Measurements from ENCODE around the gene GCNA.
"Not testable (repeated sequence)": the region's sequence is repeated elsewhere in the genome, so short reads cannot be mapped to it uniquely, and the experiment has no call there.

Gene GCNA

DNA sequence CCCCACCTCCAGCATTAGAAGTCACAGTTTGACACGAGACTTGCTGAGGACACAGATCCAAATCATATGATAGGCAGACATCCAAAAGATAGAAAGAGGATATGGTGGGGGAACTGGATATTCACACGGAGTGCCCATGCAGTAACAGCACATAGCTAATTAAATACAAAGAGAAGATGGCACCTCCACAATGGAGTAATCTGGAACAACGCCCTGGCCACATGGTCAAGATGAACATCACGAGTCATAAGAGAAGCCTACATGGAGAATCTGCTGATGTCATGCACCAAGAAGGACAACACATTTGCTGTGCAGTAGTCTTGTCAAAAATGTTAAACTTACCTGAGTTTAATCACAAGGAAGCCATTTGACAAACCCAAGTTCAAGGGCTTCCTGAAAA, 79.0 kb downstream of the GCNA start:
- TF ChIP-seq, protein P1, sequence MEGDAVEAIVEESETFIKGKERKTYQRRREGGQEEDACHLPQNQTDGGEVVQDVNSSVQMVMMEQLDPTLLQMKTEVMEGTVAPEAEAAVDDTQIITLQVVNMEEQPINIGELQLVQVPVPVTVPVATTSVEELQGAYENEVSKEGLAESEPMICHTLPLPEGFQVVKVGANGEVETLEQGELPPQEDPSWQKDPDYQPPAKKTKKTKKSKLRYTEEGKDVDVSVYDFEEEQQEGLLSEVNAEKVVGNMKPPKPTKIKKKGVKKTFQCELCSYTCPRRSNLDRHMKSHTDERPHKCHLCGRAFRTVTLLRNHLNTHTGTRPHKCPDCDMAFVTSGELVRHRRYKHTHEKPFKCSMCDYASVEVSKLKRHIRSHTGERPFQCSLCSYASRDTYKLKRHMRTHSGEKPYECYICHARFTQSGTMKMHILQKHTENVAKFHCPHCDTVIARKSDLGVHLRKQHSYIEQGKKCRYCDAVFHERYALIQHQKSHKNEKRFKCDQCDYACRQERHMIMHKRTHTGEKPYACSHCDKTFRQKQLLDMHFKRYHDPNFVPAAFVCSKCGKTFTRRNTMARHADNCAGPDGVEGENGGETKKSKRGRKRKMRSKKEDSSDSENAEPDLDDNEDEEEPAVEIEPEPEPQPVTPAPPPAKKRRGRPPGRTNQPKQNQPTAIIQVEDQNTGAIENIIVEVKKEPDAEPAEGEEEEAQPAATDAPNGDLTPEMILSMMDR (IDR thresholded peaks at IDR 0.05; ENCODE audit: borderline replicate concordance, insufficient read depth, low read depth, low read length) = no peak
- H3K4me3 ChIP-seq (ENCODE audit: low read depth, low read length) = no peak overlapping the region

- TF ChIP-seq, protein P1 (IDR thresholded peaks at IDR 0.05; ENCODE audit: borderline replicate concordance, insufficient read depth, low read depth, low read length) = no peak
- no peak overlapping the region for H3K4me3 ChIP-seq (ENCODE audit: low read depth, low read length)
Observed at GRCh38 chrX:71659342-71659741, 81.1 kb downstream of the GCNA start.

- H3K4me3 ChIP-seq (ENCODE audit: low read depth, low read length) = no peak overlapping the region
- TF ChIP-seq, protein P1 (IDR thresholded peaks at IDR 0.05; ENCODE audit: borderline replicate concordance, insufficient read depth, low read depth, low read length) = no peak
Observed at GRCh38 chrX:71659959-71660358, 81.7 kb downstream of the GCNA start.

DNA sequence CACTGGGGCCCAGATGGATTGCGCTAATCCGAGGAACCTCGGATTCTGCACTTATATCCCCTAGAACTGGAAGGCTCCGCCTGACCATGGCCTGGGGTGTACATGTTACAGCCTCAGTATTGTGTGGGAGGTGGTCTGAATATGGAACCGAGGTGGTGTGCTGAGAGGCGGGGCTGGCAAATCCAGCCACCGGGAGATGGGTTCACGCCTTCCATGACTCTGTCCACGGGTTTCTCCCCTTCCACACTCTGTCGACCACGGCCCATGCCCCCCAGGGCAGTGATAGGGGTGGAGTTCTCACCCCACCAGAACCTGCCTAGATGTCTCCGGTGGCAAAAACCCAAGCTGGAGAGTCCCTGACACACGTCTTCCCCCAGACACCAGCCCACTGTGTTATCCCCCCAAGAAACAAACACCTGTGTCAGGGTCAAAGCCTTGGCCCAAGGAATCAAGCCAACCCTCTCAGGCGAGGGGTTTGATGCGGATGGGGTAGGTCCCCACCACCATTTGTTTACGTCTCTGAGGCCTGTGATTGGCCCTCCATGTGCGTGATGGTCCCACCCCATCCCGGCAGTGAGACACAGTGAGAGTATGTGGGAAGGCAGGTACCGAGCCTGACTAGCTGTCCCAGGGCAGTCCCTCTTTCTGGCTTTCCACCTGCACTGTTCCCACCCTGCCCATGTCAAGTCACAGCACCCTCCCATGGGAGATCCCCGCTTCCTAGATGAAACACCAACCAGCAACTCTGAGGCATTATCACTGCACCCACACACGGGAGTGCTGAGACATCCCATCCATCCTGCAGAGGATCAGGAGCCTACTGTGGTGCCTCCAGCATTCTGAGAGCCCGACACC, 82.6 kb downstream of the GCNA start:
- no peak overlapping the region for H3K4me3 ChIP-seq (ENCODE audit: low read depth, low read length)
- TF ChIP-seq, protein P1 (IDR thresholded peaks at IDR 0.05; ENCODE audit: borderline replicate concordance, insufficient read depth, low read depth, low read length) = no peak

GRCh38 chrX:71661919-71662318, 83.7 kb downstream of the GCNA start:
- TF ChIP-seq, protein P1 (IDR thresholded peaks at IDR 0.05; ENCODE audit: borderline replicate concordance, insufficient read depth, low read depth, low read length) = no peak
- H3K4me3 ChIP-seq (ENCODE audit: low read depth, low read length) = no peak overlapping the region

DNA sequence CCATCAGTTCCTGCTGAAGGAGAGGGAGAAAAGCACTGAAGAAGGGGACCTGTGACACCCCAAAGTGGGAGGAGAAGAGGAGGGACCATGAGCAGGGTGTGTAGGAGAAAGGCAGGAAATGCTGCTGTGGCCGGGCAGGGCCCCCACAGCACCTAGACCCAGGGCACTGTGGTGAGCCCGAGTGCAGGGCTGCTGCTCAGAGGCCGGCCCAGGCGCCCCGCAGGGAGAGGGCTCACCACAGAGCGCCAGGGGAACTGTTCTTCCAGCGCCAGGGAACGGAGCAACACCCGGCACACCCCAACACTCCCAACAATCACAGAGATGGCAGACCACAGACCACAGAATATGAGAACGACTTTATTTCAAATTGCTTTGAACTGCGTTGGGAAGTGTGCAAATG, 84.4 kb downstream of the GCNA start:
- H3K4me3 ChIP-seq (ENCODE audit: low read depth, low read length) = not testable (repeated sequence)

Measured in GM12875 (cell line).